ENCODE measurements around the gene LUZP2.

DNA sequence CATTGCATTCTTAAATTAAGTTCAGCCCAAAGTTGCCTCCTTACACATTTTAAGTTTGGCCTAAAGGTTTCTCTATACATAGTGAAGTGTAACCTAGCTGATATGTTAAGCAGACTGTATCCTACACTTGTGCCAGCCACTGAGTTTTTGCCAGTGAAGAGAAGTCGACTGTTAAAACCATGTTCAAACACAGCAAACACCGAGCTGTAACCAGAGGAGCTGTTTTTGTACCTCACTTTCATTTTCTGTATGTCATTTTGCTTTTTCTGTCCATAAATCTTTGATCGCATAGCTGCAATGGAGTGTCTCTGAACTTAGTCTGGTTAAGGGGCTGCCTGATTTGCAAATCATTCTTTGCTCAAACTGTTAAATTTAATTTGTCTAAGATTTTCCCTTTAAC is 403.7 kb downstream of the LUZP2 start:
- TF ChIP-seq CTCF (IDR thresholded peaks at IDR 0.05) (no peak), POLR2AphosphoS5 (IDR thresholded peaks at IDR 0.05) (no peak), POLR2A (IDR thresholded peaks at IDR 0.05) (no peak)
